Stimulated activated CD4-positive, alpha-beta T cell treated with anti-CD3 and anti-CD28 coated beads, TNF-alpha, amount 100 ng/mL, for 4 hours (primary cell): Measurements from ENCODE around the gene NT5DC2.

ENCODE experiments used
- DNase-seq, 3 experiments: peaks; one replicate each; pipeline ENCODE4 v3.0.0-alpha.2; 2020; ENCODE audit warnings: low read depth in 3 of 3

Gene NT5DC2

DNA sequence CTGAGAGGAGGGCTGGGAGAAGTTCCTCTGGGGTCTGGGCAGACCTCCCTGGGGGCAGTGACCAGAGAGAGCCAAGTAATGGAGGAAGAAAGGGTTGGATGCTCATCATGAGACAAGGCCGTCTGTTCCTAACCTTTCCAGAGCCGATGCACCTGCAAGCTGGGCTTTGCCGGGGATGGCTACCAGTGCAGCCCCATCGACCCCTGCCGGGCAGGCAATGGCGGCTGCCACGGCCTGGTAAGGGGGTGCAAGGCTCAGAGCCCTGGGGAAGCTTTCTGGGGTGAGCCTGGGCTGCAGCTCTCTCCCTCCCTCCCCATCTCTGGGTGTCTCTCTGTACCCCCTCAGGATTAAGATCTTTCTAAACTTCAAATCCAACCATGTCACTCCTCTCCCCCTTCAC lies 22.1 kb downstream of the NT5DC2 start:
- no peak for DNase-seq

GRCh38 chr3:52509753-52510328 lies 23.8 kb downstream of the NT5DC2 start:
- DNase-seq = no peak

- no peak for DNase-seq
These were observed 26.3 kb downstream of the NT5DC2 start for GRCh38 chr3:52507359-52507758.

GRCh38 chr3:52506266-52506966 lies 27.2 kb downstream of the NT5DC2 start:
- no peak for DNase-seq

GRCh38 chr3:52504977-52505376 lies 28.7 kb downstream of the NT5DC2 start:
- DNase-seq = no peak

DNA sequence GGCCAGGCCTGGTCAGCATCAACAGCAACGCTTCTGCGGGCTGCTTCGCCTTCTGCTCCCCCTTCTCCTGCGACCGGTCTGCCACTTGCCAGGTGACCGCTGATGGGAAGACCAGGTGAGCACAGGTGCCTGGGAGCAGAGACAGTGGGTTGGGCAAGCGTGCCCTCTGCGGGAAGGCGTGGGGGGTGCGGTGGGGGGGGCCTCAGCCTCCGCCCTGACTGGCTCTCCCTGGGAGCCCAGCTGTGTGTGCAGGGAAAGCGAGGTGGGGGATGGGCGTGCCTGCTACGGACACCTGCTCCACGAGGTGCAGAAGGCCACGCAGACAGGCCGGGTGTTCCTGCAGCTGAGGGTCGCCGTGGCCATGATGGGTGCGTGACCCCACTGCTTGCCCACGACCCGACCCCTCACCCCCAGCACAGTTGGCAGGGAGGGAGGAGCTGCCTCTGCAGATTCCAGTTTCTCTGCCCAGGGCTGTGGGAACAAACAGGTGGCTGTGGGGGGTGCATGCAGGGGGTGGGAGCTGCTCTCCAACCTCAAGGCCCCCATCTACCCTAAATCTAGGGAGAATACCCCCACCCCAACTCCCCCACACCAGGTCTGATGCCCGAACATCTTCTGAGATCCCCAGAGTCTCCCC lies 29.8 kb downstream of the NT5DC2 start:
- no peak for DNase-seq

GRCh38 chr3:52502808-52503350 lies 30.8 kb downstream of the NT5DC2 start:
- no peak for DNase-seq

DNA sequence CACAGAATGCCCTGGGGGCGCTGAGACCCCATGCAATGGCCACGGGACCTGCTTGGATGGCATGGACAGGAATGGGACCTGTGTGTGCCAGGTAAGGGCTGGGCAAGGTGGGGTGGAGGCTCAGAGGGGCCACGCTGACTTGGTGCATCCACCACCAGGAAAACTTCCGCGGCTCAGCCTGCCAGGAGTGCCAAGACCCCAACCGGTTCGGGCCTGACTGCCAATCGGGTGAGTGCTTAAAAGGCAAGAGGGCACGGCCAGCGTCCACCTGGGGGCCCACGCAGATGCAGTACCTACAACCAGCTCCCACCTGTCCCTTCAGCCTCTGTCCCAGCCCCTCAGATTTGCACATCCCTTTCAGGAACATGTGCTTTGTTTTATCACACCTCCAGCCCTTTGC lies 31.7 kb downstream of the NT5DC2 start:
- DNase-seq = no peak

GRCh38 chr3:52501046-52501445 lies 32.6 kb downstream of the NT5DC2 start:
- no peak for DNase-seq

DNA sequence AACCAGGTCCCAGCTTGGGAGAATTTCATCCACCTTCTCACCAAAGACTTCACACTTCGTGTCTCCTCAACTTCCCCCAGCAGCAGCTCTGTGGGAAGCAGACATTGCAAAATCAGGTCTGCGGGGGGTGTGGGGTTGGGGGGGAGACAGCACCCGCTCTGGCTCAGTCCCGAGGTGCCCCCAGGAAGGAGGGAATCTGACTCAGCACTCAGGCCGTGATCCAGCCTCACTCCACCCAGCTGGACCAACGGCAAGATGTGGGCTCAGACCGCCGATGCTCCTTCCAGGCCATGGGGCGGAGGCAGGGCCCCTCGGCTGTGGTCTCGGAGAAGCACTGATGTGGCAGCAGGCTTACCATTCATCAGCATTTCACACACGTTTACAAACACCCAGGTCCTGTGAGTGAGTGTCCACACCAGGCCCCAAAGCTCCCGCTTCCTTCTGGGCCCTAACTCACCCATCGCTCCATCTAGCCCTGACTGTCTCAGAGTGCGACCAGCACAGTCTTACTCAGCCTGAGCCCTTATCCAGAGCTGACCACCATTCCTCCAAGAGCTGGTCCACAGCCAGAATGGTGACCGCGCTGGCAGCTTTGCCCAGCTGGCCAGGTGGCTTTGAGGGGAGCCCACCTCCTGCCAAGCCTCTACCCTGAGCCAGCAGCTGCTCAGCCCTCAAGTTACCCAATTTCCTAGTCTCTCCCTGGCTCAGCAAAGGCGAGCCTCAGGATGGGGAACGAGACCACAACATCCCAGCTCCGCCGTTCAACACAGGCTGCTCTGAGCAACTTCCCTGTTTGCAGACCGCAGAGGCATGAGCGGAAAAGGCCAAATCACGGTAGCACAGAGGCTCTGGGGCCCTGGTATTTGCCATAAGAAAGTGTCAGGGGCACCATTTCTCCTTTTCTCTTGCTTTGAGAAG lies 35.3 kb downstream of the NT5DC2 start:
- DNase-seq = no peak

DNA sequence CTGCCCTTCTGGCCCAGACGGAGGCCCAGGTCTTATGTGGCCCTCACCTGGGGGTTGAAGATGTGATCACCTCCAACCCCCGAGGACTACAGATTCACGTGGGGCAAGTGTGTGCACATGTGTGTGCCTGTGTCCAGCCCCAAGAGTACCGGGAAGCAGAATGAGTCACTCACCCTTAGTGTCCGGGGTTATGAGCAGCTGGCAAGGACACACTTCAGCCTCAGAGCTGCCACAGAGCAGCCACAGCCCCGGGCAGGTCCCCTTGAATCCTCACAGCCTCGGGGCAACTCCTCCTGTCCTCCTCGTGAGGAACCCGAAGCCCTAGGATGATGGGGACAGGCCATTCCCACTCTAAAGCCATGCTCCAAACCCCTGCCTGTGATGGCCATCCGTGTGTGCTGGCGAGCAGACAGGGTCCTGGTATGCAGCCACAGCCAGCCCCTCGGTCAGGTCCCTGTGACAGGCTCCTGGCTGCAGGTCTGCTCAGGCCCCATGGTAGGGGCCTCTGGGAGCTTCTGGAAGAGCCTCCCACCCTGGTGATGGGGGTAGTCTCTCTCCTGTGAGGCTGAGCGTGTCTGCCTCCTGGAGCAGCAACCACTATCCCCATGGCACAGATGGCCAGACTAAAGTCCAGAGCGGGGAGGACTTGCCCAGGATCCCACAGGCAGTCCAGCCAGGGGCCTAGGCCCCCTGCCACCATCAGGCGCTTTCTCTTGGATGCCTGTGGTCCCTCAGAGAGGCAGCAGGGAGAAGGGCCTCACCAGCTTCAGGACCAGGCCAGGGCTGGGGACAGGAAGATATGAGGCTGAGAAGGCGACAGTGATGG lies 37.7 kb downstream of the NT5DC2 start:
- DNase-seq = no peak

- no peak for DNase-seq
These were observed 38.7 kb downstream of the NT5DC2 start, which contains the start of gene STAB1 for GRCh38 chr3:52494886-52495495. Gene STAB1 (plus strand): TSS chr3:52495338. CDS start chr3:52495414, 76 bp downstream.

GRCh38 chr3:52494445-52494844 lies 39.2 kb downstream of the NT5DC2 start:
- no peak for DNase-seq

DNA sequence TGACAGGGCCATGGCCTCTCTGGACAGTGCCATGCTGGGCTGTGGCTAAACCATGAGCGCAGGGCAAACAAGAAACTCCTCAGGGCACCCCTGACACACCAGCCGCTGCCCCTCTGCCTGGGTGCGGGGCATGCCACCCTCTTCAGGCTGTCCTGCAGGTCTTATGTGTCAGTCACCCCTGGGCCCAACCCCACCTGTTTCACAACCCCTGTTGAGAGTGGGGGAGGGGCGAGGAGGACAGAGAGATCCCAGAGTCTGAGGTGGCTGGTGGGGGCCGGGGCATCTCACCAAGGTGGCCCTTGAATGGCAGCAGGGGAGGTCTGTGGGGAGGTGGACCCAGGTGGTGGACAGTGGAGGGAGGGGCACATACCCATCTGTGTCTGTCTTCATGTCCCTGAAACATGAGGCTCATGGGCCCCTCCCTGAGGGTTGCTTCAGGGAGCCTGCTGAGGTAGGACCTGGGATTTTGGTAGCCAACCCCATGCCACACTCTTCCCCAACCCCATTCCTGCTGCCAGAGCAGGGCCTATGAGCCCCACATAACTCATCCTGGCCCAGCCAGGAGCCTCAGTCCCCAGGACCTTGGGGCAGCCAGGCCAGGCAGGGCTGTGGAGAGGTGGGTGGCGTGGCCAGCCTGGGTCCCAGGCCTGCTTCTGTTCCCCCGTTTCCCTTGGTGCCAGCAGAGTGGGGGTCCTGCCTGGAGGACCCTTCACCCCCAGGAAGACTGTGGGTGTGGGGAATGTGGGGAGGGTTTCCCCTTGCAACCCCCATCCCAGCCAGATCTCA lies 40.2 kb downstream of the NT5DC2 start:
- DNase-seq = no peak

- DNase-seq = no peak
These were observed 41.6 kb downstream of the NT5DC2 start for GRCh38 chr3:52492059-52492458.

GRCh38 chr3:52490939-52491526 lies 42.6 kb downstream of the NT5DC2 start:
- DNase-seq = no peak

DNA sequence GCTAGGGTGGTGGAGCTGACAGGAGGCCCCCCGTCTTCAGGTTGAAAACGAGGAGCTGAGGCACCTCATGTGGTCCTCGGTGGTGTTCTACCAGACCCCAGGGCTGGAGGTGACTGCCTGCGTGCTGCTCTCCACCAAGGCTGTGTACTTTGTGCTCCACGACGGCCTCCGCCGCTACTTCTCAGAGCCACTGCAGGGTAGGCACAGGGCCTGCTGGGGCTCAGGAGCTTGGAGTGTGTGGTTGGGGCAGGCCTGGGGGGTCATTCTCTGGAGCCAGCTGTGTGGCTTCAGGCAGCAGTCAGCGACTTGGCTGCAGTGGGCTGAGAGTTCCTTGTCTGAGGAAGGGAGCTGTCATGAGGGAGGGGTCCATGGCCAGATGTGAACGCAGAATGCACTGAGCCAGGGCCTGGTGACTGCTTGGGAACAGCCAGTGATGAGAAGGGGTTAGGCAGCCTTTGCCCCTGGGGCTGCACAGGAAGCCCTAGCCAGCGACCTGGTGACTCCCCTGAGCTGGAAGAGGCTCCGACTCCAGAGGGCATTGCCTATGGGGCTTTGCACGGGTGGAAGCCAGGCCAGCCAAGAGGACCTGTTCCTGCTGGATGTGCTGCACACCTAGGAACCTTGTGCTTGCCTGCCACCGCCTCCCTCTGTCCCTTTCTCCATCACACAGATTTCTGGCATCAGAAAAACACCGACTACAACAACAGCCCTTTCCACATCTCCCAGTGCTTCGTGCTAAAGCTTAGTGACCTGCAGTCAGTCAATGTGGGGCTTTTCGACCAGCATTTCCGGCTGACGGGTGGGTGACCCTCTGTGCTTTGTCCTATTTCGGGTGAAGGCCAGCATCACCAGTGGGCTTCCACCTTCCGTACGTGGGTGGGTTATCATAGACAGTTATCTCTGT lies 43.4 kb downstream of the NT5DC2 start:
- no peak for DNase-seq

GRCh38 chr3:52489453-52489852 lies 44.2 kb downstream of the NT5DC2 start:
- DNase-seq = no peak
